Cortex of kidney (tissue), 1 donor: ENCODE data around the gene IRF5.
"Not testable (repeated sequence)": the region's sequence is repeated elsewhere in the genome, so short reads cannot be mapped to it uniquely, and the experiment has no call there.

Experiments
- DNase-seq: peaks from one replicate; lab custom pipeline; 2025; lab: John Stamatoyannopoulos, UW

IRF5 gene

GRCh38 chr7:128938544-128939074 is 882 bp downstream of the IRF5 start:
- DNase-seq = no peak

- no peak for DNase-seq
Measured at GRCh38 chr7:128939075-128939860, 1.5 kb downstream of the IRF5 start.

GRCh38 chr7:128939861-128940410 is 2.2 kb downstream of the IRF5 start:
- DNase-seq = no peak

- DNase-seq = no peak
Measured at GRCh38 chr7:128940494-128941322, 3.0 kb downstream of the IRF5 start.

- DNase-seq = no peak
Measured at GRCh38 chr7:128941323-128941890, 3.7 kb downstream of the IRF5 start.

- DNase-seq = no peak
Measured at GRCh38 chr7:128941946-128942526, 4.3 kb downstream of the IRF5 start.

- not testable (repeated sequence) for DNase-seq
Measured at GRCh38 chr7:128943251-128943650, 5.5 kb downstream of the IRF5 start.

- DNase-seq = no peak
Measured at GRCh38 chr7:128944487-128945236, 6.9 kb downstream of the IRF5 start.

- no peak for DNase-seq
Measured at GRCh38 chr7:128945668-128946366, 8.1 kb downstream of the IRF5 start.

- no peak for DNase-seq
Measured at GRCh38 chr7:128946936-128947830, 9.5 kb downstream of the IRF5 start.

GRCh38 chr7:128947854-128948253 is 10.1 kb downstream of the IRF5 start:
- no peak for DNase-seq

- no peak for DNase-seq
Measured at GRCh38 chr7:128948312-128948973, 10.7 kb downstream of the IRF5 start.

GRCh38 chr7:128948976-128949760 is 11.4 kb downstream of the IRF5 start:
- DNase-seq = no peak

- no peak for DNase-seq
Measured at GRCh38 chr7:128951296-128951695, 13.6 kb downstream of the IRF5 start.

- no peak for DNase-seq
Measured at GRCh38 chr7:128954150-128954549, 16.4 kb downstream of the IRF5 start.

- DNase-seq = no peak
Measured at GRCh38 chr7:128954830-128955802, 17.4 kb downstream of the IRF5 start.

- DNase-seq = no peak
Measured at GRCh38 chr7:128955981-128956380, 18.3 kb downstream of the IRF5 start.
